H9 (cell line): ENCODE data around the gene BPTF. TPM values are rescaled to one million over a fixed set of nuclear protein-coding genes. Genes with fewer than 3 reads are reported as not detected.

Experiments used
- DNase-seq: peaks from one replicate; pipeline ENCODE4 v3.0.0-alpha.2; 2017
- H2AFZ ChIP-seq: one replicate; pipeline ENCODE4 v1.6.1; 2013; ENCODE audit warnings: mild to moderate bottlenecking, low read length, control low read depth, moderate library complexity
- H2AK5ac ChIP-seq: 2 replicates; pipeline ENCODE4 v1.6.1; 2013; ENCODE audit warnings: low read length, control low read depth, mixed read lengths; ENCODE audit not compliant: insufficient read length
- H2BK120ac ChIP-seq: one replicate; pipeline ENCODE4 v1.6.1; 2013; ENCODE audit warnings: low read depth, mild to moderate bottlenecking, low read length, control low read depth, inconsistent platforms; ENCODE audit not compliant: poor library complexity, severe bottlenecking
- H2BK12ac ChIP-seq: 2 replicates; pipeline ENCODE4 v1.6.1; 2013; ENCODE audit warnings: low read length, control low read depth, mixed read lengths, low read depth; ENCODE audit not compliant: insufficient read length
- H2BK15ac ChIP-seq: 2 replicates; pipeline ENCODE4 v1.6.1; 2013; ENCODE audit warnings: low read depth, low read length, control low read depth
- H2BK20ac ChIP-seq: one replicate; pipeline ENCODE4 v1.6.1; 2013; ENCODE audit warnings: low read depth, mild to moderate bottlenecking, low read length, control low read depth, inconsistent platforms; ENCODE audit not compliant: poor library complexity, severe bottlenecking
- H2BK5ac ChIP-seq: 2 replicates; pipeline ENCODE4 v1.6.1; 2013; ENCODE audit warnings: low read length, control low read depth, mixed read lengths; ENCODE audit not compliant: insufficient read length
- H3K14ac ChIP-seq: 2 replicates; pipeline ENCODE4 v1.6.1; 2013; ENCODE audit warnings: low read length, control low read depth; ENCODE audit not compliant: insufficient read depth
- H3K18ac ChIP-seq: 2 replicates; pipeline ENCODE4 v1.6.1; 2013; ENCODE audit warnings: low read depth, mild to moderate bottlenecking, mixed read lengths, low read length, control low read depth; ENCODE audit not compliant: insufficient read length
- H3K23ac ChIP-seq: 2 replicates; pipeline ENCODE4 v1.6.1; 2013; ENCODE audit warnings: low read length, control low read depth, mixed read lengths, low read depth; ENCODE audit not compliant: insufficient read length
- H3K23me2 ChIP-seq: 2 replicates; pipeline ENCODE4 v1.6.1; 2013; ENCODE audit warnings: low read depth, mild to moderate bottlenecking, mixed read lengths, low read length, control low read depth; ENCODE audit not compliant: insufficient read length, poor library complexity, severe bottlenecking
- H3K27ac ChIP-seq: 2 replicates; pipeline ENCODE4 v1.5.1; 2013; ENCODE audit warnings: low read length, control low read depth, mixed read lengths, low read depth; ENCODE audit not compliant: insufficient read length
- H3K27me3 ChIP-seq: 2 replicates; pipeline ENCODE4 v1.6.1; 2013; ENCODE audit warnings: low read length, control low read depth, inconsistent platforms; ENCODE audit not compliant: insufficient read depth
- H3K4ac ChIP-seq: 2 replicates; pipeline ENCODE4 v1.6.1; 2013; ENCODE audit warnings: low read depth, mild to moderate bottlenecking, control low read depth, inconsistent platforms, low read length, moderate library complexity
- H3K4me1 ChIP-seq: 2 replicates; pipeline ENCODE4 v1.6.1; 2013; ENCODE audit warnings: low read length, control low read depth, inconsistent platforms; ENCODE audit not compliant: insufficient read depth
- H3K4me2 ChIP-seq: 2 replicates; pipeline ENCODE4 v1.6.1; 2013; ENCODE audit warnings: low read length, control low read depth, mixed read lengths; ENCODE audit not compliant: insufficient read length, insufficient read depth
- H3K56ac ChIP-seq: 2 replicates; pipeline ENCODE4 v1.6.1; 2013; ENCODE audit warnings: low read depth, mild to moderate bottlenecking, mixed read lengths, low read length, control low read depth; ENCODE audit not compliant: insufficient read length
- H3K79me1 ChIP-seq: 2 replicates; pipeline ENCODE4 v1.6.1; 2013; ENCODE audit warnings: low read depth, mild to moderate bottlenecking, moderate library complexity, low read length, control low read depth, inconsistent platforms; ENCODE audit not compliant: insufficient read depth, poor library complexity, severe bottlenecking
- H3K79me2 ChIP-seq: 2 replicates; pipeline ENCODE4 v1.6.1; 2013; ENCODE audit warnings: low read length, control low read depth, inconsistent platforms; ENCODE audit not compliant: insufficient read depth
- H3K9ac ChIP-seq: 2 replicates; pipeline ENCODE4 v1.6.1; 2013; ENCODE audit warnings: low read length, control low read depth, mixed read lengths; ENCODE audit not compliant: insufficient read length; ENCODE audit errors: extremely low read depth
- H3K9me3 ChIP-seq: one replicate; pipeline ENCODE4 v1.6.1; 2013; ENCODE audit warnings: low read depth, low read length, inconsistent platforms; ENCODE audit not compliant: control insufficient read depth
- H3T11ph ChIP-seq: one replicate; pipeline ENCODE4 v1.6.1; 2013; ENCODE audit warnings: mild to moderate bottlenecking, low read length, control low read depth, inconsistent platforms
- H4K20me1 ChIP-seq: one replicate; pipeline ENCODE4 v1.6.1; 2013; ENCODE audit not compliant: control insufficient read depth, insufficient read length, insufficient read depth
- H4K5ac ChIP-seq: 2 replicates; pipeline ENCODE4 v1.6.1; 2013; ENCODE audit warnings: low read depth, mild to moderate bottlenecking, mixed read lengths, low read length, control low read depth; ENCODE audit not compliant: insufficient read length
- H4K8ac ChIP-seq: replicated peaks from 2 replicates; pipeline ENCODE4 v1.6.1; 2013; ENCODE audit warnings: low read length, control low read depth, mixed read lengths, low read depth; ENCODE audit not compliant: insufficient read length
- H4K91ac ChIP-seq: 2 replicates; pipeline ENCODE4 v1.6.1; 2013; ENCODE audit warnings: low read depth, mild to moderate bottlenecking, moderate library complexity, mixed read lengths, low read length, control low read depth; ENCODE audit not compliant: insufficient read length
- H3K27ac Mint-ChIP-seq, 3 experiments: 2 replicates in 2 of 3; 3 replicates in 1 of 3; pipeline ENCODE4 v1.8.0; 2020 to 2021; ENCODE audit warnings: mixed read lengths in 3 of 3, mild to moderate bottlenecking in 1 of 3, moderate library complexity in 1 of 3
- H3K27me3 Mint-ChIP-seq: 2 replicates; pipeline ENCODE4 v1.8.0; 2021; ENCODE audit warnings: low read depth, mild to moderate bottlenecking, moderate library complexity, mixed read lengths
- H3K36me3 Mint-ChIP-seq, 3 experiments: 2 replicates in 2 of 3; 3 replicates in 1 of 3; pipeline ENCODE4 v1.8.0; 2020 to 2021; ENCODE audit warnings: low read depth in 3 of 3, mixed read lengths in 3 of 3; ENCODE audit not compliant: insufficient read depth in 1 of 3
- H3K4me1 Mint-ChIP-seq, 2 experiments: 2 replicates each; pipeline ENCODE4 v1.8.0; 2020; ENCODE audit warnings: mixed read lengths in 2 of 2
- H3K4me3 Mint-ChIP-seq, 2 experiments: 2 replicates in 1 of 2; 3 replicates in 1 of 2; pipeline ENCODE4 v1.8.0; 2020 to 2021; ENCODE audit warnings: mild to moderate bottlenecking in 2 of 2, mixed read lengths in 2 of 2, moderate library complexity in 1 of 2
- H3K9me3 Mint-ChIP-seq, 2 experiments: 2 replicates in 1 of 2; 3 replicates in 1 of 2; pipeline ENCODE4 v1.8.0; 2020; ENCODE audit warnings: mild to moderate bottlenecking in 2 of 2, mixed read lengths in 2 of 2, moderate library complexity in 1 of 2
- CTCF ChIP-seq: fragments of 200-600 bp; sonication (generic); conservative IDR thresholded peaks from 3 replicates; pipeline ENCODE4 v1.8.0; 2021; ENCODE audit warnings: antibody characterized with exemption, mild to moderate bottlenecking
- WGBS: extraction: QIAGEN DNeasy Blood & Tissue Kit; methylation state at CpG from one replicate; pipeline ENCODE4 v1.1.7; 2013; ENCODE audit warnings: missing lambda C conversion rate, low lambda C conversion rate, mixed read lengths; ENCODE audit not compliant: insufficient read length; ENCODE audit errors: extremely low coverage; 5-methylcytosine and 5-hydroxymethylcytosine counted together
- total RNA-seq: library from RNA; stranded (reverse); gene quantifications from 2 replicates; pipeline ENCODE4 v1.2.1, GENCODE V29; 2021

BPTF gene
- total RNA-seq, 1 experiment from 2014 or later = 203 TPM

- H3K4ac ChIP-seq = no peak overlapping the region
- Mint-ChIP-seq H3K4me3 (peak overlapping the region; percentile 79 to 89), H3K9me3 (no peaks in the 10 kb centered on the region), H3K27ac (peak overlapping the region; percentile 96 to 100 (median 98)), H3K36me3 (peaks cover 14 to 33% (median 30%) of the 10 kb centered on the region in 3 experiments), H3K27me3 (no peaks in the 10 kb centered on the region), H3K4me1 (peaks cover 24 to 26% of the 10 kb centered on the region in 2 experiments)
- no peaks in the 10 kb centered on the region for H3K9me3 ChIP-seq
- no peak overlapping the region for H3K56ac ChIP-seq
- H3T11ph ChIP-seq = no peak overlapping the region
- H2BK5ac ChIP-seq = no peak overlapping the region
- H3K23me2 ChIP-seq = peaks cover 5% of the 10 kb centered on the region
- peaks cover 2% of the 10 kb centered on the region; the same call in 1 of the 2 replicates for H3K4me1 ChIP-seq
- H3K27me3 ChIP-seq = no peaks in the 10 kb centered on the region
- H3K27ac ChIP-seq = peak overlapping the region; percentile 92
- H2BK12ac ChIP-seq = no peak overlapping the region
- no peak overlapping the region for H4K5ac ChIP-seq
- no peak overlapping the region for H2AFZ ChIP-seq
- H2BK15ac ChIP-seq = no peak overlapping the region
- H3K4me2 ChIP-seq = peak overlapping the region; percentile 89
- no peak overlapping the region for H2BK20ac ChIP-seq
- H3K14ac ChIP-seq = peak overlapping the region; percentile 62; the same call in 1 of the 2 replicates
- H2AK5ac ChIP-seq = no peak overlapping the region
- H4K91ac ChIP-seq = no peak overlapping the region
- no peaks in the 10 kb centered on the region for H4K20me1 ChIP-seq
- H3K18ac ChIP-seq = peak overlapping the region; percentile 49
- peak overlapping the region; percentile 76 for H3K9ac ChIP-seq
- WGBS = no CpG with 5 or more reads among the region's 9 CpGs
- no peak overlapping the region for H4K8ac ChIP-seq
- TF ChIP-seq CTCF = no peak
- H3K79me2 ChIP-seq = peaks cover 2% of the 10 kb centered on the region; the same call in 1 of the 2 replicates
- peak; percentile 72 for DNase-seq
- no peaks in the 10 kb centered on the region for H3K79me1 ChIP-seq
- H3K23ac ChIP-seq = no peak overlapping the region
- no peak overlapping the region for H2BK120ac ChIP-seq
Measured at GRCh38 chr17:67974185-67974584, 148.9 kb downstream of the BPTF start.
